Activated T-cell treated with anti-CD3 and anti-CD28 coated beads, Interleukin-2, amount 50 U/mL, for 4 hours (primary cell): ENCODE measurements around the gene AKT2. TPM values are rescaled to one million over a fixed set of nuclear protein-coding genes. Genes with fewer than 3 reads are reported as not detected.

Source experiments
- ATAC-seq, 2 donors: fragments of 200-7000 bp; cut with Tn5 transposase; one replicate each; pipeline ENCODE4 v1.10.0; 2021
- DNase-seq: peaks from one replicate; pipeline ENCODE4 v3.0.0-alpha.2; 2020
- H3K27me3 Mint-ChIP-seq: one replicate; pipeline ENCODE4 v1.8.0; 2021; ENCODE audit warnings: low read depth, mixed read lengths
- H3K36me3 Mint-ChIP-seq: one replicate; pipeline ENCODE4 v1.8.0; 2022; ENCODE audit warnings: mixed read lengths; ENCODE audit not compliant: insufficient read depth
- H3K4me1 Mint-ChIP-seq: one replicate; pipeline ENCODE4 v1.8.0; 2021; ENCODE audit warnings: low read depth, mixed read lengths
- H3K4me3 Mint-ChIP-seq: one replicate; pipeline ENCODE4 v1.8.0; 2021; ENCODE audit warnings: mild to moderate bottlenecking, moderate library complexity, mixed read lengths
- H3K9me3 Mint-ChIP-seq: one replicate; pipeline ENCODE4 v1.8.0; 2021; ENCODE audit warnings: mixed read lengths
- total RNA-seq, 3 donors: library from RNA; stranded (reverse); gene quantifications; one replicate each; pipeline ENCODE4 v1.2.1, GENCODE V29; 2021

The AKT2 gene
- total RNA-seq, 3 donors from 2014 or later, result 147 to 158 (median 151) TPM

- DNase-seq (no peak), ATAC-seq (no peak)
- Mint-ChIP-seq H3K4me3 (no peak overlapping the region), H3K9me3 (no peaks in the 10 kb centered on the region), H3K36me3 (peaks cover 6% of the 10 kb centered on the region), H3K27me3 (no peaks in the 10 kb centered on the region), H3K4me1 (peaks cover 8% of the 10 kb centered on the region)
These were observed 40.4 kb downstream of the AKT2 start for GRCh38 chr19:40244579-40245317.

GRCh38 chr19:40243181-40243580 lies 42.0 kb downstream of the AKT2 start:
- Mint-ChIP-seq H3K27me3 (no peaks in the 10 kb centered on the region), H3K4me3 (no peak overlapping the region), H3K9me3 (no peaks in the 10 kb centered on the region), H3K36me3 (peaks cover 9% of the 10 kb centered on the region), H3K4me1 (peaks cover 4% of the 10 kb centered on the region)
- no peak for ATAC-seq
- DNase-seq, result no peak

GRCh38 chr19:40242480-40242879 lies 42.7 kb downstream of the AKT2 start:
- peaks cover 11% of the 10 kb centered on the region for H3K36me3 Mint-ChIP-seq
- H3K9me3 Mint-ChIP-seq, result no peaks in the 10 kb centered on the region
- ATAC-seq (no peak), DNase-seq (no peak)
- peaks cover 2% of the 10 kb centered on the region for H3K4me1 Mint-ChIP-seq
- no peak overlapping the region for H3K4me3 Mint-ChIP-seq
- no peaks in the 10 kb centered on the region for H3K27me3 Mint-ChIP-seq

- ATAC-seq (no peak), DNase-seq (no peak)
- H3K9me3 Mint-ChIP-seq, result no peaks in the 10 kb centered on the region
- peaks cover 14% of the 10 kb centered on the region for H3K36me3 Mint-ChIP-seq
- H3K4me3 Mint-ChIP-seq, result no peak overlapping the region
- H3K27me3 Mint-ChIP-seq, result no peaks in the 10 kb centered on the region
- peaks cover 2% of the 10 kb centered on the region for H3K4me1 Mint-ChIP-seq
These were observed 43.2 kb downstream of the AKT2 start for GRCh38 chr19:40241809-40242384.

GRCh38 chr19:40241125-40241808 lies 43.9 kb downstream of the AKT2 start:
- H3K36me3 Mint-ChIP-seq, result peaks cover 16% of the 10 kb centered on the region
- no peaks in the 10 kb centered on the region for H3K9me3 Mint-ChIP-seq
- ATAC-seq (no peak), DNase-seq (no peak)
- H3K27me3 Mint-ChIP-seq, result no peaks in the 10 kb centered on the region
- no peaks in the 10 kb centered on the region for H3K4me1 Mint-ChIP-seq
- H3K4me3 Mint-ChIP-seq, result no peak overlapping the region

GRCh38 chr19:40240332-40240731 lies 44.8 kb downstream of the AKT2 start:
- Mint-ChIP-seq H3K4me1 (no peaks in the 10 kb centered on the region), H3K9me3 (no peaks in the 10 kb centered on the region), H3K36me3 (peaks cover 16% of the 10 kb centered on the region), H3K4me3 (no peak overlapping the region), H3K27me3 (no peaks in the 10 kb centered on the region)
- ATAC-seq (no peak), DNase-seq (no peak)

GRCh38 chr19:40239415-40240226 lies 45.5 kb downstream of the AKT2 start:
- Mint-ChIP-seq H3K4me1 (no peaks in the 10 kb centered on the region), H3K4me3 (no peak overlapping the region), H3K27me3 (no peaks in the 10 kb centered on the region), H3K36me3 (peaks cover 22% of the 10 kb centered on the region), H3K9me3 (no peaks in the 10 kb centered on the region)
- DNase-seq, result no peak
- ATAC-seq, result no peak

- peaks cover 21% of the 10 kb centered on the region for H3K36me3 Mint-ChIP-seq
- no peak overlapping the region for H3K4me3 Mint-ChIP-seq
- H3K4me1 Mint-ChIP-seq, result no peaks in the 10 kb centered on the region
- no peaks in the 10 kb centered on the region for H3K9me3 Mint-ChIP-seq
- no peak for ATAC-seq
- H3K27me3 Mint-ChIP-seq, result no peaks in the 10 kb centered on the region
- DNase-seq, result no peak
These were observed 46.4 kb downstream of the AKT2 start for GRCh38 chr19:40238775-40239174.

- Mint-ChIP-seq H3K27me3 (no peaks in the 10 kb centered on the region), H3K4me1 (no peaks in the 10 kb centered on the region), H3K4me3 (no peak overlapping the region), H3K9me3 (no peaks in the 10 kb centered on the region), H3K36me3 (peaks cover 21% of the 10 kb centered on the region)
- ATAC-seq (no peak), DNase-seq (no peak)
These were observed 47.4 kb downstream of the AKT2 start for GRCh38 chr19:40237791-40238190.

- no peaks in the 10 kb centered on the region for H3K27me3 Mint-ChIP-seq
- peaks cover 21% of the 10 kb centered on the region for H3K36me3 Mint-ChIP-seq
- no peaks in the 10 kb centered on the region for H3K4me1 Mint-ChIP-seq
- DNase-seq, result no peak
- no peak for ATAC-seq
- no peaks in the 10 kb centered on the region for H3K9me3 Mint-ChIP-seq
- no peak overlapping the region for H3K4me3 Mint-ChIP-seq
These were observed 48.8 kb downstream of the AKT2 start for GRCh38 chr19:40236366-40236765.

GRCh38 chr19:40236026-40236355 lies 49.2 kb downstream of the AKT2 start:
- ATAC-seq (no peak), DNase-seq (no peak)
- Mint-ChIP-seq H3K4me3 (no peak overlapping the region), H3K4me1 (no peaks in the 10 kb centered on the region), H3K27me3 (no peaks in the 10 kb centered on the region), H3K9me3 (no peaks in the 10 kb centered on the region), H3K36me3 (peaks cover 18% of the 10 kb centered on the region)

GRCh38 chr19:40235238-40236025 lies 49.7 kb downstream of the AKT2 start:
- no peaks in the 10 kb centered on the region for H3K27me3 Mint-ChIP-seq
- ATAC-seq (no peak), DNase-seq (no peak)
- H3K9me3 Mint-ChIP-seq, result no peaks in the 10 kb centered on the region
- H3K4me1 Mint-ChIP-seq, result no peaks in the 10 kb centered on the region
- peaks cover 18% of the 10 kb centered on the region for H3K36me3 Mint-ChIP-seq
- no peak overlapping the region for H3K4me3 Mint-ChIP-seq

GRCh38 chr19:40234429-40235237 lies 50.5 kb downstream of the AKT2 start:
- no peaks in the 10 kb centered on the region for H3K27me3 Mint-ChIP-seq
- ATAC-seq (no peak), DNase-seq (no peak)

More at GRCh38 chr19:40234429-40235237, 50.5 kb downstream of the AKT2 start:
- H3K36me3 Mint-ChIP-seq, result peaks cover 18% of the 10 kb centered on the region
- H3K4me1 Mint-ChIP-seq, result peaks cover 7% of the 10 kb centered on the region
- no peaks in the 10 kb centered on the region for H3K9me3 Mint-ChIP-seq
- no peak overlapping the region for H3K4me3 Mint-ChIP-seq
